AG09319 (cell line): Measurements from ENCODE around the gene RUFY3.

ENCODE experiments used
- DNase-seq: peaks from one replicate; pipeline ENCODE4 v3.0.0-alpha.2; 2010; ENCODE audit warnings: low read depth; ENCODE audit errors: extremely low read depth
- CTCF ChIP-seq: IDR thresholded peaks from 2 replicates; pipeline ENCODE4 v1.5.1; 2011; ENCODE audit warnings: low read depth, mild to moderate bottlenecking, inconsistent platforms, low read length, moderate library complexity

RUFY3 gene

GRCh38 chr4:70754470-70754869 is 32.7 kb downstream of the RUFY3 start:
- no peak for DNase-seq
- TF ChIP-seq CTCF: no peak

- TF ChIP-seq CTCF: no peak
- DNase-seq: no peak
These were observed 33.4 kb downstream of the RUFY3 start for GRCh38 chr4:70754990-70755688.

- TF ChIP-seq CTCF: no peak
- DNase-seq: no peak
These were observed 37.4 kb downstream of the RUFY3 start for GRCh38 chr4:70759126-70759525.

GRCh38 chr4:70759627-70760026 is 37.9 kb downstream of the RUFY3 start:
- no peak; the same call in 1 of the 2 replicates for TF ChIP-seq CTCF
- DNase-seq: no peak

- DNase-seq: no peak
- no peak for TF ChIP-seq CTCF
These were observed 38.9 kb downstream of the RUFY3 start for GRCh38 chr4:70760662-70761061.

- TF ChIP-seq CTCF: no peak
- DNase-seq: no peak
These were observed 39.6 kb downstream of the RUFY3 start for GRCh38 chr4:70761276-70761816.

GRCh38 chr4:70765368-70765767 is 43.6 kb downstream of the RUFY3 start:
- no peak for TF ChIP-seq CTCF
- no peak for DNase-seq
